HUES64 (cell line): ENCODE results near the gene FGF1.

ENCODE experiments used
- H3K27ac ChIP-seq: 2 replicates; pipeline ENCODE4 v1.7.0; 2013; ENCODE audit warnings: low read depth, low read length, inconsistent platforms
- H3K27me3 ChIP-seq: 2 replicates; pipeline ENCODE4 v1.6.1; 2013; ENCODE audit warnings: mild to moderate bottlenecking, low read length; ENCODE audit not compliant: insufficient read depth
- H3K36me3 ChIP-seq: 2 replicates; pipeline ENCODE4 v1.6.1; 2013; ENCODE audit warnings: mild to moderate bottlenecking, low read length; ENCODE audit not compliant: insufficient read depth
- H3K4me1 ChIP-seq: 2 replicates; pipeline ENCODE4 v1.6.1; 2013; ENCODE audit warnings: mild to moderate bottlenecking, low read length, moderate library complexity; ENCODE audit not compliant: insufficient read depth
- H3K4me3 ChIP-seq: 2 replicates; pipeline ENCODE4 v1.5.1; 2013; ENCODE audit warnings: mild to moderate bottlenecking, low read length, moderate library complexity
- H3K9ac ChIP-seq: 2 replicates; pipeline ENCODE4 v1.6.1; 2013; ENCODE audit warnings: mild to moderate bottlenecking, low read depth, low read length
- H3K9me3 ChIP-seq: 2 replicates; pipeline ENCODE4 v1.6.1; 2013; ENCODE audit warnings: low read depth, low read length; ENCODE audit not compliant: insufficient read depth
- WGBS: fragments of 150-250, 120-280 bp; methylation state at CpG from one replicate; pipeline ENCODE4 v1.1.7; 2013; ENCODE audit warnings: missing lambda C conversion rate; 5-methylcytosine and 5-hydroxymethylcytosine counted together

The FGF1 gene

DNA sequence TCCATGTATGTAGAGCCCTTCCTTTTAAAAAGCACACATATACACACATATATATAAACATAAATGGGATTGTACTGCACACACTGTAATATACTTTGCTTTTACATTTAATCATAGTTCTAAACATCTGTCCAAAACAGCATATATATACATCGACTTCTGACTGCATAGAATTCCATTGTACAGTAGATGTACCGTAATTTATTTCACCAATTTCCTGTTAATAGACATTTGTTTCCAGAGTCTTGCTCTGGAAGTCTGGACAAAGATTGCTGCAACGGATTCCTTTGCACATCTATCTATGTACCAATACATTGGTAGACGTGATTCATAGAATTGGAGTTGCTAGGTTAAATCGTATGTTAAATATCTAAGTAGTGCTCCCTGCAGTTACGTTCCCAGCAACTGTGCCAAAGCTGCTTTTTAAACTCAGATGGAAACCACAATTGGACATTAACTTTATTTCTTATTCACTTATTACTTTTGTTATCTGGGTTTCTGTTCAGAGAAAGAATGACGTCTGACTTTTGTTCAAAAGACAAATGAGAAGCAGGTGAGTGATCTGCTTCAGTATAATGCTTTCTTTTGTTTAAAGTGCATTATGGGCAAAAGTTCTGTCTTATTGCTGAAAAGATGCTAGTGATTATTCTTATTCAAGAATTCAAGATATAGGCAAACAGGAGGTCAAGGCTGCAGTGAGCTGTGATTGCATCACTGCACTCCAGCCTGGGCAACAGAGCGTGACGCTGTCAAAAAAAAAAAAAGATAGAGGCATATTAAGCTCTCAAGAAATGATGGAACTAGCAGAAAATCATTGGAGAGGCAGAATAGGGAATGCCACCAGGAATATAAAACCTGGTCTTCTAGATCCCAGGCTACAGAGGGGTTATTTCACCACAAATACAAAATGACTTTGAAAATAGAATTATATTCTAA lies 138.2 kb downstream of the FGF1 start:
- no peaks in the 10 kb centered on the region for H3K9me3 ChIP-seq
- no peak overlapping the region for H3K4me3 ChIP-seq
- H3K27ac ChIP-seq, result no peak overlapping the region
- WGBS, result 91% methylated on average over 9 of the region's 9 CpGs
- no peaks in the 10 kb centered on the region for H3K36me3 ChIP-seq
- no peak overlapping the region for H3K9ac ChIP-seq
- no peaks in the 10 kb centered on the region for H3K27me3 ChIP-seq
- peaks cover 42% of the 10 kb centered on the region for H3K4me1 ChIP-seq

DNA sequence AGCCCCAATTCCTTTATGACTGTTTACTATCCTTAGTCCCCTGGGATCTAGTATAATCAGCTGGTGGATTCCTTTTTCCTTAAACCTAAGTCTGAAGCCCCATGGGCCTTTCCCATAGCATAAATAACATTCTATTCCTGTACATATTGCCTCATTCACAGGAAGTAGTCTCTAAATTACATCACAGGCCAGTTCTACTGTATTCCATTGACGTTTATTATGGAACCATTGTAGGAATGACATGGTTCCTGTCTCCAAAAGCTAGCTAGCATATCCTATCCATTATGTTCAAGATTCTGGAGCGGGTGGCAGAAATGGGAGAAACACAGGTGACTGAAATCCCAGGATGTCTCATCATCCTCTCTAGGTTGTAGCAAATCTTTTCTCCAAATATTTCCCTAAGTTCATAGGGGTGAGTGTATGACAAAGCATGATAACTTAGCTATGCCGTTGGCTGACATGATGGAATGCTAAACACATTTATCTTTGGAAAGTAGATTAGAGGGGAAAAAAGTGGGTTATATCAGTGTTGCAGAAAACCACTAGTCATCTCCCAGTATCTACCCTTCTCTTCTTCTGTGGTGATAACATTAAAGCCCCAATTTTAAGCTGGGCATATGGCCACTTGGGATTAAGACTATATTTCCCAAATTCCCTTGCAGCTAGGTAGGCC lies 140.1 kb downstream of the FGF1 start:
- H3K4me1 ChIP-seq, result peaks cover 27% of the 10 kb centered on the region
- H3K36me3 ChIP-seq, result no peaks in the 10 kb centered on the region
- H3K27ac ChIP-seq, result no peak overlapping the region
- no peaks in the 10 kb centered on the region for H3K9me3 ChIP-seq
- H3K4me3 ChIP-seq, result no peak overlapping the region
- no peak overlapping the region for H3K9ac ChIP-seq
- H3K27me3 ChIP-seq, result no peaks in the 10 kb centered on the region
- 93% methylated on average over 3 of the region's 3 CpGs for WGBS

DNA sequence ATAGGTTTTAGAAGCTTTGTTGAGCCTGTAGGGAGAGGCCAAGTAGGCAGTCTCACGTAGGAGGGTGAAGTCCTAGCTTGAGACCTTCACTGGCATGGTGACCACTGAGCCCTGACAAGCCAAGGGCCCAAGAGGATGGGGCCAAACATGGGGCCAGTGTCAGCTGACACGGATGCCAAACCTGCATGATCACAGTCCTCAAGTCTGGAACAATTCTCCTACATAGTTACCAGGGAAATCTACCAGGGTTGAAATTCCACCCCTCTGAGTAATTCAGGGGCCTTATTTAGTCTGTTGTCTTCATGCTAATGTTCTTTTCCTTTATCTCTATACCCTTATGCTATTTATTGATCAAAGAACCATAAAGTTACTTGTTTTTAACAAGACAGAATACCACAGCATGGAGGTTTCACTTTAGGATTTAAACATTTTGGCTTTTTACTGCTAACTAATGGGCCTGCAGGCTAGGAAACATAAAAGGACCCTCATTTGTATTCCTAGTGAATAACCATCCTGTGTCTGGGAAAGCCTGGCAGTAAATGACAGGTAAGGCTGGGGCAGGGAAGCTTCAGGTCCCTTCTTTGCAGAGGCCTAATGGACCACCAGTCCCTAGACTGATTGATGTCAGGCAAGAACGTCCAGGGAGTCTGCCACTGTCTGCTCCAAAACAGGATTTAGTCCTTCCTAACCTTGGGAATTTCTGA lies 140.8 kb downstream of the FGF1 start:
- 70% methylated on average over 3 of the region's 3 CpGs for WGBS
- Histone ChIP-seq H3K27ac (no peak overlapping the region), H3K4me3 (no peak overlapping the region), H3K9ac (no peak overlapping the region), H3K4me1 (peaks cover 20% of the 10 kb centered on the region), H3K36me3 (no peaks in the 10 kb centered on the region), H3K27me3 (no peaks in the 10 kb centered on the region), H3K9me3 (no peaks in the 10 kb centered on the region)

DNA sequence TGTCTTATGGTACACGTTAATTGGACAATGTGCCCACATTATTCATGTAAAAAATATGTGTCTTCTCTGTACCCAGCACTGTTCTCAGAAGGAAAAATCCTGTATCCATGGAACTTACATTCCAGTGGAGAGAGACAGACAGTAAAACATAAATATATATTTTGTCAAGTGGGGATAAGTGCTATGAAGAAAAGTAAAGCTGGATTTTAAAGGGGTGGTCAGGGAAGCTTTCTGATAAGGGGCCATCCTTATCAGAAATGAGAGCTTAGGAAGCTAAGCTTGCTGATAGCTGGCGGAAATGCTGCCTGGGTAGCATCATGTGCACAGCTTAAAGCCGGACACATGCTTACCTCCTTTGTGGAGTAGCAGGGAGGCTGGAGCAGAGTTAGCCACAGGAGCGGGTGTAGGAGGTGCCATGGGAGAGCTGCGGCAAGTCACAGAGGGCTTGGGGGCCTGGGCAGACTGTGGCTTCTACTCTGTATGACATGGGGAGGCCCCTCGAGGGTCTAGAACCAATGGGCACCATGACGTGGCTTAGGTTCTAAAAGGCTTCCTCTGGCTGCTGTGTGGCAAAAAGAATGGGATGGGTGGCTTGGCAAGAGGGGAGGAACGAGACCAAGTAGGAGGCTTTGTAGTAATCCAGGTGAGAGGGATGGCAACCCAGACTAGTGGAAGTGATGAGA lies 141.7 kb downstream of the FGF1 start:
- Histone ChIP-seq H3K9me3 (no peaks in the 10 kb centered on the region), H3K4me1 (peaks cover 24% of the 10 kb centered on the region), H3K27ac (no peak overlapping the region), H3K36me3 (no peaks in the 10 kb centered on the region), H3K27me3 (no peaks in the 10 kb centered on the region), H3K4me3 (no peak overlapping the region), H3K9ac (no peak overlapping the region)
- WGBS, result 88% methylated on average over 7 of the region's 8 CpGs

DNA sequence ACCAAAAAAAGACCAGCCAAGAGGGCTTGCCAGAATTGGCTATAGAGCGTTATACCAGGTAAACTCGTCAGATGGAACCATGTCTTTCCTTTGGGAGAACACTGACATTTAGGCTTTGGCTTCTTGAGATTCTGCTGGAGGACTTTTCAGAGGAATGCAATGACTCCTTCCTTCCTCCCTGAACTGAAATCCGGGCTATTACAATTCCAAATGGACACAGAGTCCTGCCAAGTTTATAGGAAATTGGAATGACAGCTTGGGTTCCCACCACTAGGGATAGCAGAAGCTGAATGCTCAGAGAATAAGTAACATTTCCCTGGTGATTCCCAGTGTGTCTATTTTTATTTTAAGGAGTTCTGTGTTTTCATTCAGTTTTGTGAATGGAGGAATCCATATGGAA lies 143.0 kb downstream of the FGF1 start:
- Histone ChIP-seq H3K9me3 (no peaks in the 10 kb centered on the region), H3K4me1 (peaks cover 14% of the 10 kb centered on the region), H3K4me3 (no peak overlapping the region), H3K27ac (no peak overlapping the region), H3K27me3 (no peaks in the 10 kb centered on the region), H3K36me3 (no peaks in the 10 kb centered on the region), H3K9ac (no peak overlapping the region)
- 94% methylated on average over 3 of the region's 3 CpGs for WGBS
